T-helper 22 cell (primary cell): ENCODE data around the gene GRIK4.
"Not testable (repeated sequence)": the region's sequence is repeated elsewhere in the genome, so short reads cannot be mapped to it uniquely, and the experiment has no call there.

Experiments
- DNase-seq: peaks from one replicate; pipeline ENCODE4 v3.0.0-alpha.2; 2020; ENCODE audit warnings: low read depth

Gene GRIK4

GRCh38 chr11:120577041-120577440, 65.5 kb downstream of the GRIK4 start:
- DNase-seq = no peak

GRCh38 chr11:120577624-120578363, 66.2 kb downstream of the GRIK4 start:
- DNase-seq = no peak

GRCh38 chr11:120578596-120579154, 67.1 kb downstream of the GRIK4 start:
- no peak for DNase-seq

DNA sequence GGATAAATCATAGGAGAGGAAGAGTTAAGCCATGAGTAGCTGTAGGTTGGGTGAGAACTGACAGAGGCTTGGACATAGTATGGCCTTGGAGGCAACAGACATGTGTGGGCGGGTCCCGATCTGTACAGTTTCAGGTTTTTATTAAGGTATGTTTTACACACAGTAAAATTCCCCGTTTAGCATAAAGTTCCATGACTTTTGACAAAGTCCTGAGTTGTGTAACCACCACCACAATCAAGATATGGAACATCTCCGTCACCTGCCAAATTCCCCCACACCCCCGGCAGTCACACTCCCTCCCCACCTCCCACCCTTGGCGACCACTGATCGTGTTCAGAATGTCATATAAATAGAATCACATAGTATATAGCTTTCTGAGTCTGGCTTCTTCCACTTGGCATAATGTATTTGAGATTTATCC, 68.1 kb downstream of the GRIK4 start:
- no peak for DNase-seq

DNA sequence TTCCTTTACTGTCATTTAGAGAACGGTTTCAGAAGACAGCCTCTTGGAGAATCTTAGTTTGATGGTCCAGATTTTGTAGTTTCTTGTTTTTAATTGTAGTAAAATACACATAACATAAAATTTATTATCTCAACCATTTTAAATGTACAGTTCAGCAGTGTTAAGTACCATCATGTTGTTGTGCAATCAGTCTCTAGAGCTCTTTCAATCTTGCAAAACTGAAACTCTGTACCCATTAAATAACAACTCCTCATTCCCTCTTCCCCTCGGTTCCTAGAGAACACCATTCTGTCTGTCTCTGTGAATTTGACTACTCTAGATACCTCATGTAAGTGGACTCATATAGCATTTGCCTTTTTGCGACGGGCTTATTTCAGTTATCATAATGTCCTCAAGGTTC, 69.8 kb downstream of the GRIK4 start:
- DNase-seq = no peak

DNA sequence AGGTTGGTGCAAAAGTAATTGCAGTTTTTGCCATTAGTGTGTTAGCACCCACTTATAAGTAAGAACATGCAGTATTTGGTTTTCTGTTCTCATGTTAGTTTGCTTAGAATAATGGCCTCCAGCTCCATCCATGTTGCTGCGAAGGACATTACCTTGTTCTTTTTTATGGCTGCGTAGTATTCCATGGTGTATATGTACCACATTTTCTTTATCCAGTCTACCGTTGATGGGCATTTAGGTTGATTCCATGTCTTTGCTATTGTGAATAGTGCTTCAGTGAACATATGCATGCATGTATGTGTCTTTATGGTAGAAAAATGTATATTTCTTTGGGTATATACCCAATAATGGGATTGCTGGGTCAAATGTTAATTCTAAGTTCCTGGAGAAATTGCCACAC, 71.0 kb downstream of the GRIK4 start:
- not testable (repeated sequence) for DNase-seq

DNA sequence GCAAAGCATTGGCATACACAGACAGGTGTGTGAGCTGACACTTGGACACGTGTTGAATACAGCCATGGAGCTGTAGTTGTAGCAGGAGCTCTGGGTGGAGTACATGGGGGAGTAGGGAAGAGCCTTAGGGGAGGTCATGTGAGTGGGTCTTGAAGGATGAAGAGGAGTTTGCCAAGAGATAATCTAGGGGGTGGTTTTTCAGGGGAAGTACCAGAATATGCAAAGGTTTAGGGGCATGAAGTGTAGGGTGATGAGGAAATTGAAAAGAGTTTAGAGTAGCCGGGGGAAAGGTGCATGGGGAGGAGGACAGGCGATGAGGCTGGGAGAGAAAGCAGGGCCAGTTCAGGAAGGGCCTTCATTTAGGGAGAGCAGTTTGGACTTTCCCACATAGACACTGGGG, 74.5 kb downstream of the GRIK4 start:
- no peak for DNase-seq

DNA sequence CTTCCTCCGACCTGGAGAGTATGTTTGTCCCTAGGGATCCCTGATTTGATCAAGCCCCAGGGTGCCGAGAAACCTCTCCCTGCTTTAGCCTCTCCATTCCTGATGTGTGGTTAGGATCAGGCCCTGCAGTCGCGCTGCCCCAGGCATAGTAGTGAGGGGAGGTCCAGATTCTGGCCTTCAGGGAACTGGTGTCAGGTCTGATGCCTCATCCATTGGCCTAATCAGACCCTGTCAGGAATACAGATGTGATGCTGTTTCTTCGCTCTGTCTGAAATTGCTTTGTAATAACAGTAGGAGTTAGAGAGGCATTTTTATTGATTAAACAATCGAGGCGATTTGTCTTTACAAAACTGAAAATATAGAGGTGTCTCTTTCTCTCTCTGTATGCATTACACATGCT, 75.2 kb downstream of the GRIK4 start:
- no peak for DNase-seq

- no peak for DNase-seq
These were observed 75.8 kb downstream of the GRIK4 start for GRCh38 chr11:120587299-120587698.

- no peak for DNase-seq
These were observed 77.8 kb downstream of the GRIK4 start for GRCh38 chr11:120589376-120589775.

DNA sequence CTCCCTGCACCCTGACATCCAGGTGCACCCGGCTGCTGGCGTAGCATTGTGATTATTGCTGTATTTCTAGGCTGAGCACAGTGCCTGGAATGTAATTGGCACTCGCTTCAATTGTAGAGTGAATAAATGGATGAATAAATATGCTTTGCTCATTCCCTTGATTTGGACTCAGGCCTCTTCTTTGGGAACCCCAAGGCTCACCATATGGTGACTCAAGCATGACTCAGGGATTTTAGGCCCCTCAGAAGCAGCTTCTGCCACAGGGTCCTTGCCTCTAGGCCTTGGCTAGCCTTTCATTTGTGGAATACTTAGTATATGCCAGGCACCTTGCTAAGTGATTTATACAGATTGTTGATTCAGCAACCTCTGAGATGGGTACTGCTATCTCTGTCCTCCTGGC, 78.9 kb downstream of the GRIK4 start:
- no peak for DNase-seq

- DNase-seq = no peak
These were observed 83.2 kb downstream of the GRIK4 start for GRCh38 chr11:120594746-120595145.

GRCh38 chr11:120595557-120595956, 84.0 kb downstream of the GRIK4 start:
- DNase-seq = no peak

DNA sequence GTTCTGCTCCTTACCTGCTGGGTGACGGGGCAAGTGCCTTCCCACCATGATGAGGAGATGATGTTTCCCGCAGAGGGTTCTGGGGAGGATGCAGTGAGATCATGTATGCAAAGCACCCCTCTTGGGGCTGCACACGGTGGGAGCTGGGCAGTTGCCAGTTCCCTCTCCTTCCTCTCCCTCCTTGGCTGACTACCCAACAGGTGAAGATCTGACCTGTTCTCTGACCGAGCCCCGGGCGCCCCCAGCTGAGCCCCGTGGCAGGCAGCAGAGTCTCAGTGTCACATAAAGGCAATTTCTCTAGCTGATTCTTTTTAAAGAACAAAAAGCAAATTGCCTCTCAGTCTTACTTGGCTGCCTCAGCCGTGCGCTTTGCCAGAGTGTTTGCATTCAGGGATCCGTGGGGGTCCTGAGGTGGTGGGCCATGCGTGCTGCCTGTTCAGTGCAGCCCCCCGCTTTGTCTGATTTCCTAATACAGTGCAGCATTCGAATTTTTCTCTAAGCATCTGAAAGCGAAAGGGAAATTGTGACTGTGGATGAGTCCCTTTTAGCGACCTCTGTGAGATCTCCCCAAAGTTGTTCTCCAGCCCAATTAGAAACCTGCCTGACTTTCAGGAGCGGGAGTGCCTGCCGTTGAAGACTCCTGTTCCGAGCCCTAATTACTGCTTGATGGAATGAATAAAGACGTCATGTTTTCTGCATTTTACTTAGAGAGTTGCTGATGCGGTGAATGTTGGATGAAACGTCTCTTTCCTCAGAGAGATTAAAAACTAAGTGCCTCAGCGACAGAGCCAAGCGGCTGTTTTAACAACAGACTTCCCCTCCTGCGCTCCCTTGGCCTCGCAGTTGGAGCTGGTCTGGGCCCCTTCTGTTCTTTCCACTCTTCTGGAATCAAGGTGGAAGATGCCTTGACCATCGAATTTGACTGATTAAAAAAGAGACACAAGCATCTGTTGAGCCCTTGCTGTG, 86.0 kb downstream of the GRIK4 start:
- no peak for DNase-seq

DNA sequence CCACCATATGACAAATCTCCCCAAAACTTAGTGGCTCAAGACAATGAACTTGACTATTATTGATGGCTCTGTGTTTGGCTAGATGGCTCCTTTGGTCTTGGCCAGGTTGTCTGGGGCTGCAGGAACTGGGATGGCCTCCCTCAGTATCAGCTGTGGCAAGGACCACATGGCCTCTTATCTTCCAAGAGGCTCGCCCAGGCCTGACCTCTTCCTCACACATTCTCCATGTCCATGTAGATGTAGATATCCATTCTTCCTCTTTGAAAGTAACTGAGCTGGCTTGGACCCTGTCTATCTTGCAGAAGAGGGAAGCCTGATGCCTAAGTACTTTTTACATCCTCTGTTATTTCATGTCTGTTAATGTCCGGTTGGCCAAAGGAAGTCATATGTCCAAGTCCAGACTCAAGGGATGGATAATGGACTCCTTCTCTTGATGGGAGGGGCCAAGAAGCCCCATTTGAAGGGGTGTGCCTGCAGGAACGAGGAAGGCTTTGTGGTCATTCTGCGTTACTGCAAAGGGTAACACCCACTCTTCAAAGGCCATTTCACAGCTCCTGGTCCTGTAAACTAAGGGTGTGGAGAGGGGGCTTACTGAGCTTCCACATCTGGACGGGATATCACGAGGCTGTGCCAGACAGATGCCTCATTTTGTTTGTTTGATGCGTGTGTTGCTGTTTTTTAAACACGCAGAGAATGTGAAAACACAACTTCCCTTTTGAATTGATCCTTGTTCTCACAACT, 87.1 kb downstream of the GRIK4 start:
- DNase-seq = no peak

DNA sequence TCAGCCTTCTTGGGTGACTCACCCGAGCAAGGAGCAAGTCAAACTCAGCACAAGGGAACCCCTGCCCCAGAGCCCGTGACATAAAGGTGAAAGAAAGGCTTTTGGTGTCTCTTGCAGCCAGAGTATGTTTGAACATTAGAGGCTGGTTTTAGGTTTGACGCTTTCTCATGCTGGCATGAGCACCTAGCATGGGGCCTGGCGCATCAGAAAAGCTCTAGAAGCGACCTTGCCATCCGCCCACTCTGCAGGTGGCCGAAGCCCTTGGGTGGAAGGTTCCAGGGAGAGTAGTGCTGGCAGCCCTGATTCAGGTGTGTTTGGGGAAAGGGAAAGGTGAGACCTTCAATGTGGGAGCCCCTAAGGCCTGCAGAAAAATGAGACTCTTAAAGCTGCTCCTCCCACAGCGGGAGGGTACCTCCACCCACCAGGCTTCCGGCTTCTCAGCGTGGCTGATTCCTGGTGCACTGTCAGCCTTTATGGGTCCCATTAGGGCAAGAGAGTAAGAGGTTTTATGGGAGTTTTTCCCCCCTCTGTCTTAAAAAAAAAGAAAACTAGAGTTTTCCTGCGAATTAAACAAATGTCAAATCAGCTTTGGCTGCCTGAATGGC, 88.4 kb downstream of the GRIK4 start:
- no peak for DNase-seq

DNA sequence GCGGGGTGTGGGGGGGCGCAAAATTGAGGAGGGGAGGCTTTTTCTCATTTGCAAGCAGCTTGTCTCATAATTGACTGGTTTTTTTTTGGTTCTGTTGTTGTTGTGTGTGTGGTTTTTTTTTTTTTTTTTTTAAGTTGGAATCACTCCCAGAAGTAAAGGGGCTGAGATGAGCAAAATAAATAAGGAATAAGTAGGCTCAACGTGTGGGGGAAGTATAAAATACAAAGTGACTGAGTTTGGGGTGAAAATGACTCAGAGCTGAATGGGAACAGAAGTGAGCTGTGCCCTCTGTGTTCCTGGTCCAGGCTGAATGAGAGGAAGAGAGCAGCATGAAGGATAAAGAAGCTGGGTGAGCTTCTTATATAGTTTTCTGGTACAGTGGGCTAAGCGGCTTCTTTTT, 90.0 kb downstream of the GRIK4 start:
- no peak for DNase-seq

DNA sequence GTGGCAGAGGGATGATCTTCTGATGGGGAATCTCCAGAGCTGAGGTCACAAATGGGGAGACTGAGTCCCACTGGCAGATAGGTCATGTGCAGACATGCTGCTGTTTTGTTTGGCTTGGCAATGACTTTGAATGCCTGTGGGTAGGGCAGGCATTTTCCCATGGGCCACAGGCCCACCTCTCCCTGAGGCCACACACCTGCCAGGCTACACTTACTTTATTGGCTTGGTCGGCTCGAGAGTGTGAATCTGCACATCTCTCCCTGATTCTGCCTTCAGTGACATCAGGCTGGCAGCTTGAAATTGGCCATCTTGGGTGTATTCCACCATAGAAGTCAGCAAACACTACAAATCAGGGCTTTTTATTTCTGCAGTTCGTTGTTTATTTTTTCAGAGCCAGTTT, 91.5 kb downstream of the GRIK4 start:
- no peak for DNase-seq

DNA sequence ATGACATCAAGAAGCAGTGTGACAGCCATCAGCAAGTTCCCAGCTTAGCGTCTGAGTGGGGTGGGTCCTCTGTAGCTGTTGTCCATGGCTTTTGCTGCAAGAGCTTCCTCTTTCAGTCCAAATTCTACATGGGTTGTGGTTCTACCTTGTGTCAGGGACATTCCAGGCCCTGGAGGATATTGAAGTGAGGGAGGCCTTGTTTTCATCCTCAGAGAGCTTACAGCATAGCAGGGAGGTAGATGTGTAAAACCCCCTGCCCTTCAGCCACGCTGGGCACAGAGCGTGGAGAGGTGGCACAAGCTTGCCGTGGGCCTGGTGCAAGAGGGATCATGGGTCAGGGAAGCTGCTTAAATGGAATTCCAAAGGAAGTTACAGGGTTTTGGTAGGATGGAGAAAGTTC, 93.9 kb downstream of the GRIK4 start:
- DNase-seq = no peak

- no peak for DNase-seq
These were observed 94.9 kb downstream of the GRIK4 start for GRCh38 chr11:120606211-120607010.

GRCh38 chr11:120608061-120608460, 96.5 kb downstream of the GRIK4 start:
- DNase-seq = no peak
